Activated CD4-positive, alpha-beta T cell treated with anti-CD3 and anti-CD28 coated beads, Interleukin-2, amount 50 U/mL, for 48 hours (primary cell): ENCODE results near the gene ERCC3.
A peak's percentile ranks its signal among the peaks of the same experiment; 100 is the strongest.

ENCODE experiments used
- DNase-seq, 2 experiments: peaks; one replicate each; pipeline ENCODE4 v3.0.0-alpha.2; 2020

The ERCC3 gene

DNA sequence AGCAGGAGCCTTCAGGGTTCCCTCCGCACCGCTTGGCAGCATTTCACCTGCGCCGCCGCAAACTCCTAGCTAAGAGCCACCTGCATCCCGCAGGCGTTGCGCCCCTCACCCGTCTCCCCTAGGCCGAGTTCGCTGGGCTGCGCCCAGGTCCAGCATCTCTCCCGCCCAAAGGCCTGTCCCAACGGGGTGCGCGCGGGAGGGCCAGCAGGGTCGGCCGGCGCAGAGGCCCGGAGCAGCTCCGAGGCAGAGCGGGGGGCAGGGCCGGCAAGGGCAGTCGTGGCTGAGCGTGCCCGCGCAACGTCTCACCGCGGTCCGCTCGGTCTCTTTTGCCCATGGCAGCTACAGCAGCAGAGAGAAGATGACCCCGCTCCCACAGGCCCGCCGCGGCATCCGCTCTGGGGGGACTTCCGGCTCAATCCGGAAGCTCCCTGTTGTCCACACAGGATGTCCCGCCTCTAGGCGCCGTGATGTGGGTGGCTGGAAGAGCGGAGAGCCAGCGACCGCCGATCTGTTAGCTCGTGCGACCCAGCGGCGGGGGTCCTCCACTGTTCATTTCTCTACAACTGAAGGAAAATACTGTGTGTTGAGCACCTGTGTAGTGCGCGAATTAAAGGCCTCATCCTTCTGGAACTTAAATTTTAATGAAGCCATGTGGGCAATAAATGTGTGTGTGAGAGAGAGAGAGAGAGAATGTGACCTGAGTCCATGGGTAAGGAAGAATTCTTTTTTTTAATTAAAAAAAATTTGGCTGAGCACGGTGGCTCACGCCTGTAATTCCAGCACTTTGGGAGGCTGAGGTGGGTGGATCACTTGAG is at the start of gene ERCC3:
TSS of gene ERCC3 (minus strand) at position 397 of the 815 bp plus-strand sequence. CDS start at position 334, 63 bp downstream.
- peak; percentile 87 to 89 for DNase-seq

DNA sequence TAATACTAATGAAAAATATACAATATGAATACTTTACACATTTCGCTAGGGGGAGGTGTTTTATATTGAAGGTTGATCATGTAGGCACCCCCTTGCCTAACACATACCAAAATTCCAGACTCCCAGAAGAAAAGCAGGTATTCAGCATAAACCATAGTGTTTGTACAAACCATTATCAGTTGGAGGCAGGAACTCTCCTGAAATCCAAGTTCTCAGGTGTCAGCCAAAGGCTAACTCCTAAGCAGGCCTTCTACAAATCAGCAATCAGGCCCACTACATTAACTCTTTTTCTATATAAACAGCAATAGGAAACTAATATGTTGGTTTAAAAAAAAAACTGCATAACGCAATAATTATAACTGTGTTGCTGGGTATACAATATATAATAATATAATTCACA is 49.3 kb upstream of the ERCC3 start:
- DNase-seq, result no peak

DNA sequence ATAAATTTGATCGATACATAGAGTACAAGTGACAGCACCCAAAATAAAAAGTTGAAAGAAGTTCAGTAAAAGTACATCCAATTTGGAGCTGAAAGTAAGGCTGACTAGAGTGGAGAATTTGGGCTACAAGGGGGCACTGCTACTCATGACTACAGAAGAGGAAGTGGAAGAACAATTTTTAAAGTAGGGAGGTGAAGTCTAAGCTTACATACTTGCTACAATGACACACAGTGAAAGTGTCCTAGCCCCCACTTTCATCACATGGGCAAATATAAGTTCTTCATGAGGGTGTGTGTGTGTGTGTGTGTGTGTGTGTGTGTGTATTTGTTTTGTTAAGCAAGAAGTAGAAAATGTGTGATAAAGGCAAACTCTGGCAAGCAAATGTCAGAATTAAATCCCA is 48.2 kb upstream of the ERCC3 start:
- no peak for DNase-seq

DNA sequence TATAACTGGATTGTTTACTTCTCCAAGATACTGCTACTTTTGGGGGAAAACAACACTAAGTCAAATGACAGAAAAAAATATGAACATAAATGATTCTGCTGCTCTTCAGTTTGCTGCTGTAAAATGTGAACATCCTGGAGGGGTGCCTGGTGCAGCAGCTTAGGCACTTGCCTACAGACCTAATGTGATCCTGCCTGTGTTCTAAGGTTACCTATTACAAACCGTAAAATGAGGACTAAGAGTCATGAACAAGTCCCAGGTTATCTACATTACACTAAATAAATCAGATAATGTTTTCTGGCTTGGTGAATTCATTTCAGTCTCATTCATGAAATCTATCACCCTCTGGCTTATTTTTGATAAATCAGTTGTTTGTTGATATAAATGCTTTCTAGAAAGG is 38.4 kb upstream of the ERCC3 start:
- no peak for DNase-seq

DNA sequence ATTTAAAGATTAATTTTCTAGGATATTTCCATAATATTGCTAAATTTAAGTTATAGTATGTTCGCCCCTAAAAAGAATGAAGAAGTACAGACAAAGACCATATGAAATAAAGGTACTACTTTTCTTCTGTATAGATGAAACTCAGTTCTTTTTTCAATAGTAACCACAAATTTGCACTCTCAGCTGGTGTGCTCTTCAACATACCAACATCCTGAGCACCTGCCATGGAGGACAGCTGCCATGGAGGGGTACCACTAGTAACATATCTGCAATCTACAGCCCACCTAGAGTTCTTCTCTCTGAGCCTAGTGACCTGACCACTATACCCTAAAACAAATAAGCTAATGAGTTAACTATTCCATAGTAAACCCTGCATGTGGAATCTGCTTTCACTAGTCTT is 36.8 kb upstream of the ERCC3 start:
- no peak for DNase-seq

DNA sequence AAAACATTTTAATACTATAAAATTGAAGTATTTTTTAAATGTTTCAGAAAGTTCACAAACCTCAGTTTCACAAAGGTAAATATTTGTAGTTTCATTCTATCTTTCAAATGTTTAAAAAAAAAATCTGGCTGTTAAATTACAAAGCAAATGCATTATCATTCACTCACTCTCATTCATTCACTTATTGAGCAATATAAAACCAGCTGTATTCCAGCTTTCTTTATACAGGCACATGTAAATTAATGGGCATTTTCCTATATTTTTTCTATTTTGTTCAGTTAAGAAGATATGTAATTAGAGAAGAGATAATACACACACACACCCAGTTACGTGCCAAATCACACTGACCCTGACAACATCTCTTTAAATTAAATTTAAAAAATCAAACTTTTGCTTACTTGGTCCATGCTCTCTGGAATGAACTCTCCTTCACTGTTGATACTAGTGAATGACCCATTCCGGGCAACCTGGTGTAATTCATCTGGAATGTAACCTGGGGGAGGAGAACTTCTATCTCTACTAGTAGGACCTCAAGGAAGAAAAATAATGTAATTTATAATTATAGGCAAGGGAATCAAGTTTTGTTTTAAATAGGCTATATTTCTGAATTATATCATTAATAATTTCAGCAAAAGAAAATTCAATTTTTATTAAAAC is 32.5 kb upstream of the ERCC3 start:
- no peak for DNase-seq

DNA sequence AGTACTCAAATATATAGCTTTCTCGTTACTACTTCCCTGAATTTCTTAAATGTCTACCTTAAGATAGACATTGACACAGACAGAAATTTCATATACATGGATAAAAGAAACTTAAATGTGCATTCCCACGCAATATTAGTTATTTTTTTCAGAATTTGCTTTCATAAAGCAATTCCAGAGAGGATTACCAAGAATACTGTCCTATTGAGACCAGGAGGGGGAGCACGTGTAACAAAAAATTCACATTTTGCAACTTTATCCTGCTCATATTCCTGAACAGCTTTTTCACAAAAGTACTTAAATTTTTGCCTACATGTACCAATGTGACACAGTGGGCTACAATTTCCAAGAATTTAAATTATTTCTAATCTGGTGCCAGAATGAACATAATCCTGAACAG is 30.7 kb upstream of the ERCC3 start:
- no peak for DNase-seq

DNA sequence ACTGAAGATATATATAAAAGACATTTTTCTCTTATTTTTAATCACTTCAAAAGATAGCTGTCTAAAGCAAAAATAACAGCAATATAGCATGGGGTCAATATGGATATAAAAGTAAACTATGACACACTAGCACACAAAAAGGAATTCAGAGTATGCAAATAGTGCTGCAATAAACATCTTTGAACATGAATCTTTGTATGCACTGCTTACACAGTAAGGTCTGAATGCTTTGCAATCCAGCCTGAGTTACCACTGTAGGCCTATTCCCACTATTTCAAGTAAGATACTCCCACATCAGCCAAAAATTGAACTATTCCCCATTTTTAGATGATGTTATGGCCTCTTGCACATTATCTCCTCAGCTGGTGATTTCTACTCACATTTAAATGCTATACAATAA is 27.4 kb upstream of the ERCC3 start:
- DNase-seq, result no peak

DNA sequence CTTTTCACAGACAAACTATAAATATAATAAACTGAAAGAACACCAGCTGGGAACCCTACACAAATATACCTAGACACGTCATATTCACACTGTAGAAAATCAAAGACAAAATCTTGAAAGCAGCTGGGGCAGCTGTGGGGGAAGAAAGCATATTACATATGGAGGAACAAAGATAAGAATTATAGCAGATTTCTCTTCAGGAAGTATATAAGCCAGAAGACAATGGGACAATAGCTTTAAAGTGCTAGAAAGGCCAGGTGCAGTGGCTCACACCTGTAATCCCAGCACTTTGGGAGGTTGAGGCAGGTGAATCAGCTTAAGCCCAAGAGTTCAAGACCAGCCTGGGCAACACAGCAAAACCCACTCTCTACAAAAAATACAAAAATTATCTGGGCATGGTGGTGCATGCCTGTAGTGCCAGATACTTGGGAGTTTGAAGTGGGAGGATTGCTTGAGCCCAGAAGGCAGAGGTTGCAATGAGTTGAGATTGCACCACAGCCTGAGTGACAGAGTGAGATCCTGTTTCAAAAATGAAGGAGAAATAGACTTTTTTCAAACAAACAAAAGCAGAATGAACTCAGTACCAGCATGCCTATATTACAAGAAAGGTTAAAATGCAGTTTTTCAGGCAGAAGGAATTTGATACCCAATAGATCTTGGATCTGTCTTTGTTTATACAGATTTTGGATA is 26.8 kb upstream of the ERCC3 start:
- DNase-seq, result no peak

DNA sequence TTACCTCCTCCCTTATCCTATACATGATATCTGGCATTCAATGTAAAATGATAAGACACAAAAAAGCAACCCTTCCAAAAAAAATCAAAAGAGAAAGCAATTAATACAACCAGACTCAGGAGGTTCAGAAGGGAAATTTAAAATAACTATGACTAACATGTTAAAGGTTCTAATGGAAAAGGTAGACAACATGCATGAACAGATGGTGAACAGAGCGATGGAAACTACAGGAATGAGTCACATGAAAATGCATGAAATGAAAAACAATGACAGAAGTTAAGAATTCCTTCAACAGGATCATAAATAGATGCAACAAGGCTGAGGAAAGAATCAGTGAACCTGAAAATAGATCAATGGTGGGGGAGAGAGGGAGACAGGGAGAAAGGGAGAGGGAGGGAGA is 26.1 kb upstream of the ERCC3 start:
- no peak for DNase-seq

DNA sequence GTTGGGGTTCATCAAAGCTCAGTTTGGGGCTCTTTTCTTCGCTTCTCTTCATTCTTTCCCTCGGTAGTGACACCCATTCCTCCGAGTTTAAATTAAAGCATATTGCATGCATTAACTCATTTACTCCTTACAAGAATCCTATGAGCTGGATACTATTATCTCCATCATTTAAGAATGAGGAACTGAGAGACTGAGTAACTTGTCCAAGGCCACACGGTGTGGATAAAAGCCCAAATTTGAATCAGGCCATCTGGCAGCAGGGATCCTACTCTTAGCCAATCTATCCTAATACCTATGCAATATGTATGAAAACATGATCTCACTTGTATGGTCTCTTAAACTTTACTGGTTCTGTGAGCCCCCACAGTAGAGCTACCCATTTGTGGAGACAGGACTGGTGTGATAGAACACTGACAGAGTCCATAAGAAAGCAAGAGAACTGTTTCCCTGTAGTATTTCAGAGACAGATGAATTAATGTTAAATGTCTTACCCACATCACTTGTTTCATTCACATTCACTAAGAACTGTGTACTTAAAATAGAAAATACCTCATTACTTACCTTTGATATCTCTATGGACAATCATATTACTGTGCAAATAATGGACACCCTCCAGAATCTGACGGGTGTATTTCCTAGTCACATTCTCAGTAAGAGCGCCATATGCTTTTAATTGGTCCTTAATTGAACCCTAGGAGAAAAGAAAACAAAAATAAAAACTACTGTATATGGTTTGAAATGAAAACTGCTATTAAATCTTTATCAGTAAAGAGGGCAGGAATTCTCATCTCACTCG is 20.4 kb upstream of the ERCC3 start:
- no peak for DNase-seq

DNA sequence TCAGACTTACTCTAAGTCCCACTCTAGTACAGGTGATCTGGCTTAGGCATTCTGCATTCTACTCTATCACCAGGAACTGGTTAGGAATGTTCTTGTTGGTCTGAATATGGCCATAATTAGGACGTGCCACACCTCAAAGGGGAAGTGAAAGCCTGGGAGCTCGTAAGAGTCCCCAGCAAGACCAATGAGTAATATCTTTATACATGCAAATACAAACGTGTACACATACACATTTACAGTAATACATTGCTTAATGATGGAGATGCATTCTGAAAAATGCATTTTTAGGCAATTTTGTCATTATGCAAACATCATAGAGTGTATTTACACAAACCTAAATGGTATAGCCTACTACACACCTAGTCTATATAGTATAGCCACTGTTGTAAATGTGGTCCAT is 19.5 kb upstream of the ERCC3 start:
- no peak for DNase-seq

DNA sequence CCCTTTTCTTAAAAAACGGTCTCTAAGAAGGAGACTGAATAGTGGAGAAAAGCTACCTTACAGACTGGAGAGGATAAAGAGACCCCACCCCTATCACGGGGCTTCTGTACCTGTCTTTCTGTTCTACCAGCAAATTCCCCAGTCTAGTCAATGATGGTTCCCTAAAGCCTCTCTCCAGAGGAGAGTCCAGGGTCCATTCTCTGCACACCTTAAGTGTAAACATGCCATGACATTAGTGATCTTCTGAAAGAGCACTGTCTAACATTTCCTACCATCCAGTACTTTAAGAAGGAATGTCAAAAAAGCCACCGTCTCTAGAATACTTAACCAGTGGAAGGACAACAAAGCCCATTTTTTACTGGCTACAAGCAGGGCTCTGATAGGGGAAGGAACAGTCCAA is 17.0 kb upstream of the ERCC3 start:
- DNase-seq, result no peak

DNA sequence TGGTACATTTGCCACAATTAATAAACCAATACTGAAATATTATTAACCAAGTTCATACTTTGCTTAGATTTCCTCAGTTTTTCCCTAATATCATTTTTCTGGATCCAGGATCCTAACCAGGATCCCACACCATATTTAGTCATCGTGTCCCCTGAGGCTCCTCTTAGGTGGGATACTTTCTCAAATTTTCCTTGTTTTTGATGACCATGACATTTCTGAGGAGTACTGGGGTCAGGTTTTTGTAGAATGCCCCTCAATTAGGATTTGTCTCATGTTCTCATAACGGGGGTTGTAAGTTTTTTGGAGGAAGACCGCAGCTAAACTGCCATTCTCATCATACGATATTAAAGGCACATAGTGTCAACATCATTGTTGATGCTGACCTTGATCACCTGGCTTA is 15.5 kb upstream of the ERCC3 start:
- DNase-seq, result no peak

DNA sequence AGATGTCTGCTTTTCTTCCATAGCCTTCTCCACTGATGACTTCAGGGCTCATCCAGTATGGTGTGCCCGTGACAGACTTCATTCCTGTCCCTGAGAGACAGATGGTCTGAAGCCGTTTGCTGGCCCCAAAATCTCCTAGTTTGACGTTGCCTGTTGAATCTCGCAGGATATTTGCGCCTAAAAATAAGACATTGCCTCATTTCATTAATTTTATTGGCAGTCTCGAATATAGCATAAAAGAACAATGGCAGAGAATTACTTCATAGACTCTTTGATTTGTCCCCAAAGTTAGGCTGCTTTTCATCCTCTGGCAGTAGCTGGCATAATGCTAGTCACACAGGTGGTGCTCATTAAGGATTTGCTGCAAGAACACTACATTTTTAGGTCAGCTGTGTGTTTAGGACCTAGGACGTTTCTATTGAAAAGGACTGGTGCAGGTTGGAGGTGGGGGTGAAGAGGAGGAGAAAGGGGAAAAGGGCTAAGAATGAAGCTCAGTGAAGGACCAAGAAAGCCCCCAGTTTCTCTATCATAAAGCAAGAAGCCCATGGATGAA is 14.7 kb upstream of the ERCC3 start:
- DNase-seq, result no peak

DNA sequence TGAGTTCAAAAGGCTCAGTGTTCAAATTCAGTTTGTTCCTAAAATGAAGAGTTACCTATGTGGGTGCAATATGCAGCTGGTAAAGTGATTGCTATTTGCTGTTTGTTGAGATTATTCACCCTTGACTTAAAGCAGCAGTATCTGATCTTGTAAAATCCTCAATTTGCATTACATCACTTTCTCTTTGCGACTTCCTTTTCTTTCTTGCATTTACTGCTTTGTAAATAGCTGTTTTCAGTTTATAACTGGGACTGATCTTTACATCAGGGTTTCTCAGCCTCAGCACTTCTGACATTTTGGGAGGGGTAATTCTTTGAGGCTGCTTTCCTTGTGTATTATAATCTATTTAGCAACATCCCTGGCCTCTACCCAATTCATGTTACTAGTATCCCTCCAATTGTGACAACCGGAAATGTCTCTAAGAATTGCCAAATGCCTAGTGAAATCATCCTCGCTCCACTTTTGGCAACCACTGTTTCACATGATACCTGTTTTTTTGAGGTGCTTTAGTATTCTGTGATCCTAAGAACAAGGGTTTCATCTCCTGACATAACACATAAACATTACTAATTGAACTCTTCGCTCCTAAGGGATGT is 12.1 kb upstream of the ERCC3 start:
- no peak for DNase-seq

DNA sequence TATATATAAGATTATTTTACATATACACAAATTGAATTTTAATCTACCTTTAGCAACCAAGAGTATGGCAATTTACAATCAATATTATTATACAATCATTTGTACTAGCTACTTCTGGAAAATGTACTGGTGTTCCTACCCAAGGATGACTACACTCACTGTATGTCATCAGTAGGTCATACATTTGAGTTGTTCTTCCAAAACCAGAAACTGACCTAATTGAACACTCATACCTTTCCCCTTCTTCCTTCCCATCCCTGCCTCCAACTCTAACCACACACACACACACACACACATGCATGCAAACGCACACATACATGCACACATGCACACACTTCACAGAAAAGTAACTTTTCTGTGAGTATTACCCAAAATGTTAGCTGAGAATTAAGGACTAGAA is 8.2 kb upstream of the ERCC3 start:
- no peak for DNase-seq

DNA sequence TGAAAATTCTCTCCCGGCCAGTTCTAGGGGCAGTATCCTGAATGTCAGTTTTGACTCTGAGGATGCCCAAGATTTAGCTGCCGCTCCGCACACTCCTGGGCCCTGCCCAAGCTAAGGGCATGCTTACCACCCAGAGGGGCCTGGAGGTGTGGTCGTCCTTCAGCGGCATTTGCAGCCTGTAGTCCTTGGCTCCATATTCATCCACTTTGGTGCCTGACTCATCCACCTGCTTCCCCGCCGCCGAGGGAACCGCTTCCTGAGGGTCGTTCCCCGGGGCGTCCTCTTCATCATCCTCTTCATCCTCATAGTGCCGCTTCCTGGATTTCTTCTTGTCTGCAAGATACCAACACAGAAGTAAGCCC is 577 bp downstream of the ERCC3 start:
- peak; percentile 21 to 36 for DNase-seq

DNA sequence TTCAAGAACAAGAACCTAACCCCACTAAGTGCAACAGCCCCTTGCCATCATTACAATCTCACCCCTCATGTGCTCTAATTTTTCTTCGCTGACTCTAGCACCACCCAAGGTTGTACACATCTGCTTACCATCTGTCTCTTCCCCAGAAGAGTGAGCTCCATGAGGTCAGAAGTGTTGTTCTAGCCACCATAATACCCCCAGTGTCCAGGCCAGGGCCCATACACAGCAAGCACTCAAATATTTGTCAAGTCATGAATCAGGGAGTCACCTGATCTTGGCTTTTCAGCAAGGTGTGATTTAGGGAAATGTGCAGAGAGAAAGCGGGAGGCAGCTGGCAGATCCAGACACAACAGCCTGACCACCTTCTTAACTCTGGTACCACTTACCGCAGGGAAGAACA is 5.7 kb downstream of the ERCC3 start:
- no peak for DNase-seq

DNA sequence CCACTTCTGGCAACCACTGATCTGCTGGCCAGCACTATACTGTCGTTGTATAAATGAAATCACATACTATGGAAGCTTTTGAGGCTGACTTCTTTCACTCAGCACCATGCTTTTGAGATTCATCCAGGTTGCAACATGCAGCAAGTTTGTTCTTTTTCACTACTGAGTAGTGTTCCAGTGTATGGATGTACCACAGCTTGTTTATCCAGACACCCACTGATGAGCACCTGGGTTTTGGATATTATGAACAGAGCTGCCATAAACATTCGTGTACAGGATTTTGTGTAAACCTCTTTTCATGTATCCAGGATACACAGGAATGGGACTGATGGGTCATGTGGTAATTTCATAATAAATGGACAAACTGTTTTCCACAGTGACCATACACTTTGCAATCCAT is 10.7 kb downstream of the ERCC3 start:
- DNase-seq, result no peak

DNA sequence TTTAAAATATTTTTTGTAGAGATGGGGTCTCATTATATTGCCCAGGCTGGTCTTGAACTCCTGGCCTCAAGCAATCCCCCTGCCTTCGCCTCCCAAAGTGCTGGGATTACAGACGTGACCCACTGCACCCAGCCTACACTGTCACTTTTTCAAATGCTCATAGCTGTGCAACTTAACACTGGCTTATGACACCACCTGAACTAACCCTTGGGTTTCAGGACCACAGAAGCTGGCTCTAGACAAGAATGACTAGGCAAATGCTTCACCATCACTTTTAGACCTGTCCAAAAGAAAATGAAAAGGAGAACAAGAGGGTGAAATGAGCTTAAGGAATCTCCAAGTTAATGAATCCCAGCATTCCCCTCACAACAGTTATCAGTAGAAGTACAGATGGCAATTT is 13.3 kb downstream of the ERCC3 start:
- no peak for DNase-seq

DNA sequence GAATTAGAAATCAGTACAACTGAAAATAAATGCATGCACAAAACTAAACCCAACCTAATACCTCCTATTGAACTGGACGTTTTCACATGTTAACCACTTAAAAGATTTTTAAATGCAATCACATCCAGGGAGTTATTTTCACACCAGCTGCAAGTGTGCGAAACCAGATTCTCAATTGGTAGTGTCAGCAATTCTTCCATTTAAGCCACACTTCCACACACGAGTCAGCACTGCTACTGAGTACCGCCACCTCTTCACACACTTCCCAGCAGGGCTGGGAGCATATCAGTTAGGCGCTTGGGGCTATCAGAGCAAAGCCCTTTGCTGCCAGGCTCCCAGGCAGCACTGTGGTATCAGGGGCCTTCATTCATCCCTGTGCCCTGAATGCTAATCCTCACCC is 14.2 kb downstream of the ERCC3 start:
- DNase-seq, result no peak

DNA sequence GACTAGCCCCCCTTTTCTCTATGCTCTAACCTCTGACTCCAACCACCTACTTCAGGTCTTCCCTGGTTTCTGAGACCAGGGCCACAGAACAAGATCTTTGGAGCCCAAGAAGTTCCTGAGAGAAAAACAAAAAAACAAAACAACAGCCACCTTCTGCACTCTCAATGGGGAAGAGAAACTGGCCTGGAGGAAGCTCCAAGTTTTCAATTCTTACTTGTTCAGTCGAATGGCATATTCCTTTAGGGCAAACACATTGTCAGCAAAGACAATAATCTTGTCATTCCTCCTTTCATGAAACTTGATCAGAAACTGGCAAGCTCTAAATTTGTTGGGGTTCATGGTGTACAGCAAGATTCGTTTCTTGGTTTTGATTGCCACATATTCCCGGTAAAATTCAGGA is 15.0 kb downstream of the ERCC3 start:
- DNase-seq, result no peak
